ENCODE measurements around the gene DDX60. TPM values are rescaled to one million over a fixed set of nuclear protein-coding genes. Genes with fewer than 3 reads are reported as not detected.

DDX60 gene
- polyA plus RNA-seq, 1 of the 3 experiments (the other 2 are of a cell fraction), result 2.7 TPM

GRCh38 chr4:168275836-168276235 is 42.7 kb downstream of the DDX60 start:
- H4K20me1 ChIP-seq (ENCODE audit: insufficient read depth), result no peaks in the 10 kb centered on the region
- H3K4me3 ChIP-seq (ENCODE audit: low read depth in 2 of 2, low read length in 1 of 2), result no peak overlapping the region
- no peaks in the 10 kb centered on the region for H3K27me3 ChIP-seq (ENCODE audit: insufficient read depth)
- H3K36me3 ChIP-seq (replicated peaks in 1 of 2; ENCODE audit: control insufficient read depth in 1 of 2, insufficient read depth in 2 of 2, low read length in 1 of 2), result peaks cover 0 to 5% of the 10 kb centered on the region in 2 experiments
- H3F3A ChIP-seq (replicated peaks; ENCODE audit: insufficient read depth), result no peaks in the 10 kb centered on the region
- DNase-seq, result no peak
- TF ChIP-seq EP300 (IDR thresholded peaks at IDR 0.05; ENCODE audit: borderline replicate concordance in 1 of 2, low read depth in 1 of 2, low read length in 1 of 2) (no peak), FOXJ3 (CRISPR knock-in tag; IDR thresholded peaks at IDR 0.05) (no peak), CHD2 (IDR thresholded peaks at IDR 0.05; ENCODE audit: low read length, partially characterized antibody) (no peak), USF1 (IDR thresholded peaks at IDR 0.05; ENCODE audit: borderline replicate concordance, low read depth) (no peak), RAD21 (IDR thresholded peaks at IDR 0.05; ENCODE audit: low read length) (no peak), SMC3 (IDR thresholded peaks at IDR 0.05; ENCODE audit: low read depth, low read length) (no peak), FOSL2 (IDR thresholded peaks at IDR 0.05; ENCODE audit: borderline replicate concordance, low read depth) (no peak)
- WGBS (ENCODE audit: low lambda C conversion rate), result 76% methylated on average over 2 of the region's 2 CpGs
- no peak overlapping the region for H3K4me2 ChIP-seq
- ChIA-PET POLR2A (no interaction called here), CTCF (interaction anchor here (0.6 kb wide), 1 partner anchor 332 kb away, joined by 3 read pairs; no protein-coding TSS in a partner anchor)
- no peak overlapping the region for H3K27ac ChIP-seq (ENCODE audit: low read depth in 2 of 2, low read length in 1 of 2)
- H2AFZ ChIP-seq (ENCODE audit: low read depth), result no peak overlapping the region
- H3K9me3 ChIP-seq, result no peaks in the 10 kb centered on the region
- no peaks in the 10 kb centered on the region for H3K9me2 ChIP-seq
- no peaks in the 10 kb centered on the region for H3K4me1 ChIP-seq (ENCODE audit: control insufficient read depth in 1 of 2, insufficient read depth in 2 of 2, low read depth in 1 of 2, low read length in 1 of 2)
- no peaks in the 10 kb centered on the region for H3K79me2 ChIP-seq (ENCODE audit: insufficient read depth)
- H3K9ac ChIP-seq, result no peak overlapping the region

- peaks cover 0 to 5% of the 10 kb centered on the region in 2 experiments for H3K36me3 ChIP-seq (replicated peaks in 1 of 2; ENCODE audit: control insufficient read depth in 1 of 2, insufficient read depth in 2 of 2, low read length in 1 of 2)
- no peaks in the 10 kb centered on the region for H3K79me2 ChIP-seq (ENCODE audit: insufficient read depth)
- ChIA-PET POLR2A (no interaction called here), CTCF (no interaction called here)
- 94% methylated on average over 1 of the region's 1 CpG for WGBS (ENCODE audit: low lambda C conversion rate)
- no peak overlapping the region for H2AFZ ChIP-seq (ENCODE audit: low read depth)
- no peaks in the 10 kb centered on the region for H3K4me1 ChIP-seq (ENCODE audit: control insufficient read depth in 1 of 2, insufficient read depth in 2 of 2, low read depth in 1 of 2, low read length in 1 of 2)
- no peaks in the 10 kb centered on the region for H3K27me3 ChIP-seq (ENCODE audit: insufficient read depth)
- TF ChIP-seq CTCF (IDR thresholded peaks at IDR 0.05), result no peak
- TF ChIP-seq USF2 (IDR thresholded peaks at IDR 0.05; ENCODE audit: borderline replicate concordance, low read depth, low read length), result no peak
- TF ChIP-seq RCOR1 (IDR thresholded peaks at IDR 0.05; ENCODE audit: low read length), result no peak
- TF ChIP-seq POLR2AphosphoS5 (IDR thresholded peaks at IDR 0.05; ENCODE audit: low read depth, low read length), result no peak
- TF ChIP-seq RFX5 (IDR thresholded peaks at IDR 0.05; ENCODE audit: low read length), result no peak
- no peak overlapping the region for H3K4me3 ChIP-seq (ENCODE audit: low read depth in 2 of 2, low read length in 1 of 2)
- no peaks in the 10 kb centered on the region for H3F3A ChIP-seq (replicated peaks; ENCODE audit: insufficient read depth)
- DNase-seq, result no peak
- H3K9me3 ChIP-seq, result no peaks in the 10 kb centered on the region
- no peaks in the 10 kb centered on the region for H4K20me1 ChIP-seq (ENCODE audit: insufficient read depth)
- no peak overlapping the region for H3K27ac ChIP-seq (ENCODE audit: low read depth in 2 of 2, low read length in 1 of 2)
- no peak overlapping the region for H3K9ac ChIP-seq
- no peaks in the 10 kb centered on the region for H3K9me2 ChIP-seq
- no peak overlapping the region for H3K4me2 ChIP-seq
Observed at GRCh38 chr4:168274871-168275270, 43.7 kb downstream of the DDX60 start.
